GM12878 (cell line): ENCODE data around the gene CD84. TPM values are rescaled to one million over a fixed set of nuclear protein-coding genes. Genes with fewer than 3 reads are reported as not detected.
A peak's percentile ranks its signal among the peaks of the same experiment; 100 is the strongest.

Source experiments
- CREB1 ChIP-seq: IDR thresholded peaks from 2 replicates; pipeline ENCODE4 v1.6.1; 2012; ENCODE audit warnings: low read depth, mild to moderate bottlenecking, inconsistent platforms
- ETV6 ChIP-seq, 2 experiments: fragments of 450-650 bp in 1 of 2; IDR thresholded peaks in 1 of 2; conservative IDR thresholded peaks in 1 of 2; 2 replicates each; pipeline ENCODE4 v1.6.1; 2014; ENCODE audit warnings: antibody characterized with exemption in 1 of 2, borderline replicate concordance in 1 of 2, low read depth in 1 of 2, mild to moderate bottlenecking in 1 of 2, moderate library complexity in 1 of 2
- FOXK2 ChIP-seq: fragments of 450-650 bp; IDR thresholded peaks from 2 replicates; pipeline ENCODE4 v1.6.1; 2017; ENCODE audit warnings: mild to moderate bottlenecking, moderate library complexity
- GATAD2B ChIP-seq: fragments of 450-650 bp; conservative IDR thresholded peaks from 2 replicates; pipeline ENCODE4 v1.6.1; 2017; ENCODE audit warnings: low read depth, mild to moderate bottlenecking, moderate library complexity
- HCFC1 ChIP-seq: fragments of 150-350 bp; IDR thresholded peaks from 2 replicates; pipeline ENCODE4 v1.6.1; 2014; ENCODE audit warnings: low read length
- HDGF ChIP-seq: fragments of 450-650 bp; IDR thresholded peaks from 2 replicates; pipeline ENCODE4 v1.6.1; 2016; ENCODE audit warnings: antibody characterized with exemption
- KDM1A ChIP-seq: fragments of 200-600 bp; sonication (generic); IDR thresholded peaks from 2 replicates; pipeline ENCODE4 v1.6.1; 2016; ENCODE audit warnings: borderline replicate concordance
- MXI1 ChIP-seq: fragments of 150-350 bp; IDR thresholded peaks from 2 replicates; pipeline ENCODE4 v1.6.1; 2011; ENCODE audit warnings: low read depth, mild to moderate bottlenecking, inconsistent platforms, low read length, improper control_type of control experiment
- NBN ChIP-seq: fragments of 450-650 bp; IDR thresholded peaks from 2 replicates; pipeline ENCODE4 v1.6.1; 2016
- NFYB ChIP-seq: IDR thresholded peaks from 2 replicates; pipeline ENCODE4 v1.6.1; 2011; ENCODE audit warnings: low read depth, mild to moderate bottlenecking, low read length, improper control_type of control experiment, moderate library complexity; ENCODE audit not compliant: insufficient read depth
- SIN3A ChIP-seq: IDR thresholded peaks from 2 replicates; pipeline ENCODE4 v1.6.1; 2012; ENCODE audit warnings: low read depth, low read length, improper control_type of control experiment
- SMAD5 ChIP-seq: IDR thresholded peaks from 2 replicates; pipeline ENCODE4 v1.6.1; 2016; ENCODE audit warnings: antibody characterized with exemption, low read depth
- polyA plus RNA-seq, 11 experiments: library from polyadenylated mRNA; depleted of rRNA in 4 of 11; unstranded in 6 of 11; stranded (reverse) in 5 of 11; fragments of >200 nt; fragmentation: Nextera tagmentation in 4 of 11; fragmentation: Illumina TruSeq in 1 of 11; extraction: Ambion mirVana in 4 of 11; extraction: Trizol in 1 of 11; gene quantifications; 1 replicate in 1 of 11; 2 replicates in 10 of 11; pipeline versions ENCODE4 v1.2.1 to v1.2.3, GENCODE V29; 2011 to 2016; ENCODE audit warnings: inconsistent platforms in 2 of 11, missing spikeins in 2 of 11, low read depth in 1 of 11
- total RNA-seq, 4 experiments: library from RNA; depleted of rRNA in 3 of 4; stranded (reverse); fragments of >200 nt in 3 of 4; fragmentation: Illumina TruSeq in 1 of 4; extraction: Trizol in 1 of 4; gene quantifications; 2 replicates each; pipeline versions ENCODE4 v1.2.1 to v1.2.3, GENCODE V29; 2013 to 2021
- TF ChIP-seq, protein P1 (sequence below): fragments of 450-650 bp; IDR thresholded peaks from 2 replicates; pipeline ENCODE4 v1.6.1; 2017; ENCODE audit warnings: mild to moderate bottlenecking, moderate library complexity
- TF ChIP-seq, protein P2 (sequence below): fragments of 450-650 bp; formaldehyde crosslinking; IDR thresholded peaks from 2 replicates; pipeline ENCODE4 v1.4.0; 2022; ENCODE audit warnings: mild to moderate bottlenecking, moderate library complexity
- TF ChIP-seq, protein P3 (sequence below): fragments of 450-650 bp; IDR thresholded peaks from 2 replicates; pipeline ENCODE4 v1.6.1; 2016; ENCODE audit warnings: mild to moderate bottlenecking
- TF ChIP-seq, protein P4 (sequence below): fragments of 150-350 bp; IDR thresholded peaks from 2 replicates; pipeline ENCODE4 v1.6.1; 2014; ENCODE audit warnings: mild to moderate bottlenecking, low read depth, low read length
- TF ChIP-seq, protein P5 (sequence below): fragments of 450-650 bp; IDR thresholded peaks from 2 replicates; pipeline ENCODE4 v1.6.1; 2017; ENCODE audit warnings: low read depth, mild to moderate bottlenecking, moderate library complexity

Gene CD84
- total and polyA plus RNA-seq, 10 of the 15 experiments (the other 5 are each of a cell fraction or from before 2014, with no cell fraction given): 3.4 to 20.3 (median 11.7) TPM

DNA sequence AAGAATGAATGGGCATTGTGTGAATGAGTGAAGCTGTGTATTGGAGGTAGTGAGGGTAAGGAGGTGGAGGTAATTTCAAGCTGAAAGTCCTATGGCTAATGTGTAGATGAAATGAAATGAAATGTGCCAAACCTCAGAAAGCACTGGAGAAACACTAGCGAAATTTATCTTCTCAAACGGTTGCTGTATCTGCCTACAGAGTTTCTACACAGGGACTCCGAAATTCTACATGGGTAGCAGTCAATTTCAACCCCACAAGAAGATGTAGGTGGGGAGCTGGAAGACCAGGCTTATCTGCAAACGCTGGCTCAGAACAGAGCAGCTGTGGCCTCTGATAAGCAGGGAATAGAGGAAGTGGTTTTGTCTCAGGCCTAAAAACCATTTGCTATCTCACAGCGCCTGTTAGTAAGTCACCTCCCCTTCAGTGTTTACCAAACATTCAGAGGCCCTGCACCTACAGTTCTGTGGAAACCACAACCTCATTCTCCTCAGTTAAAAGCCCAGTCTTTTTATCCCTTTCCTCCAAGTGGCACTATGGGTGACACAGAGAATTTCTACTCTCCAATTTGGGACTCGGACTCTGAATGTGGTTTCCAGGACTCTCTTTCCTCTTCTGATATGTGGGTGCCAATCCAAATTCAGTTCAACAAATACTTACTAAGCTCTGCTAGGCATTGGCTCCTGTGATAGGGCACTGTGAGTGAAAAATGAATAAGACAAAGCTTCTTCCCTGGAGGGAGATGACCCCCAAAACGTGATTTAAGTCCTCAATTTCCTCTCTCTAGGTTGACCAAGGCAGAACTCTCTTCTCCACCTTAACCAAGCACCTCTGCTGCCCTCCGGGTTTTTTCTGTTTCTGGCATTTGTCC, 39.1 kb downstream of the CD84 start (continued):
- TF ChIP-seq, protein P1, sequence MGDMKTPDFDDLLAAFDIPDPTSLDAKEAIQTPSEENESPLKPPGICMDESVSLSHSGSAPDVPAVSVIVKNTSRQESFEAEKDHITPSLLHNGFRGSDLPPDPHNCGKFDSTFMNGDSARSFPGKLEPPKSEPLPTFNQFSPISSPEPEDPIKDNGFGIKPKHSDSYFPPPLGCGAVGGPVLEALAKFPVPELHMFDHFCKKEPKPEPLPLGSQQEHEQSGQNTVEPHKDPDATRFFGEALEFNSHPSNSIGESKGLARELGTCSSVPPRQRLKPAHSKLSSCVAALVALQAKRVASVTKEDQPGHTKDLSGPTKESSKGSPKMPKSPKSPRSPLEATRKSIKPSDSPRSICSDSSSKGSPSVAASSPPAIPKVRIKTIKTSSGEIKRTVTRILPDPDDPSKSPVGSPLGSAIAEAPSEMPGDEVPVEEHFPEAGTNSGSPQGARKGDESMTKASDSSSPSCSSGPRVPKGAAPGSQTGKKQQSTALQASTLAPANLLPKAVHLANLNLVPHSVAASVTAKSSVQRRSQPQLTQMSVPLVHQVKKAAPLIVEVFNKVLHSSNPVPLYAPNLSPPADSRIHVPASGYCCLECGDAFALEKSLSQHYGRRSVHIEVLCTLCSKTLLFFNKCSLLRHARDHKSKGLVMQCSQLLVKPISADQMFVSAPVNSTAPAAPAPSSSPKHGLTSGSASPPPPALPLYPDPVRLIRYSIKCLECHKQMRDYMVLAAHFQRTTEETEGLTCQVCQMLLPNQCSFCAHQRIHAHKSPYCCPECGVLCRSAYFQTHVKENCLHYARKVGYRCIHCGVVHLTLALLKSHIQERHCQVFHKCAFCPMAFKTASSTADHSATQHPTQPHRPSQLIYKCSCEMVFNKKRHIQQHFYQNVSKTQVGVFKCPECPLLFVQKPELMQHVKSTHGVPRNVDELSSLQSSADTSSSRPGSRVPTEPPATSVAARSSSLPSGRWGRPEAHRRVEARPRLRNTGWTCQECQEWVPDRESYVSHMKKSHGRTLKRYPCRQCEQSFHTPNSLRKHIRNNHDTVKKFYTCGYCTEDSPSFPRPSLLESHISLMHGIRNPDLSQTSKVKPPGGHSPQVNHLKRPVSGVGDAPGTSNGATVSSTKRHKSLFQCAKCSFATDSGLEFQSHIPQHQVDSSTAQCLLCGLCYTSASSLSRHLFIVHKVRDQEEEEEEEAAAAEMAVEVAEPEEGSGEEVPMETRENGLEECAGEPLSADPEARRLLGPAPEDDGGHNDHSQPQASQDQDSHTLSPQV: 0 out of 2 replicates have a peak, but pooled peaks have one; percentile 64
- TF ChIP-seq NFYB: peak; percentile 76
- TF ChIP-seq FOXK2: no peak
- no peak for TF ChIP-seq CREB1
- TF ChIP-seq SMAD5: peak; percentile 67; the same call in 1 of the 2 replicates
- peak; percentile 70; the same call in 1 of the 2 replicates for TF ChIP-seq GATAD2B
- peak in 1 of 2 experiments; percentile 61; a peak in 1 of 4 replicates for TF ChIP-seq ETV6 (conservative IDR thresholded peaks at IDR 0.05 in 1 of 2, IDR thresholded peaks at IDR 0.05 in 1 of 2; ENCODE audit: borderline replicate concordance in 1 of 2, low read depth in 1 of 2)
- TF ChIP-seq, protein P2, sequence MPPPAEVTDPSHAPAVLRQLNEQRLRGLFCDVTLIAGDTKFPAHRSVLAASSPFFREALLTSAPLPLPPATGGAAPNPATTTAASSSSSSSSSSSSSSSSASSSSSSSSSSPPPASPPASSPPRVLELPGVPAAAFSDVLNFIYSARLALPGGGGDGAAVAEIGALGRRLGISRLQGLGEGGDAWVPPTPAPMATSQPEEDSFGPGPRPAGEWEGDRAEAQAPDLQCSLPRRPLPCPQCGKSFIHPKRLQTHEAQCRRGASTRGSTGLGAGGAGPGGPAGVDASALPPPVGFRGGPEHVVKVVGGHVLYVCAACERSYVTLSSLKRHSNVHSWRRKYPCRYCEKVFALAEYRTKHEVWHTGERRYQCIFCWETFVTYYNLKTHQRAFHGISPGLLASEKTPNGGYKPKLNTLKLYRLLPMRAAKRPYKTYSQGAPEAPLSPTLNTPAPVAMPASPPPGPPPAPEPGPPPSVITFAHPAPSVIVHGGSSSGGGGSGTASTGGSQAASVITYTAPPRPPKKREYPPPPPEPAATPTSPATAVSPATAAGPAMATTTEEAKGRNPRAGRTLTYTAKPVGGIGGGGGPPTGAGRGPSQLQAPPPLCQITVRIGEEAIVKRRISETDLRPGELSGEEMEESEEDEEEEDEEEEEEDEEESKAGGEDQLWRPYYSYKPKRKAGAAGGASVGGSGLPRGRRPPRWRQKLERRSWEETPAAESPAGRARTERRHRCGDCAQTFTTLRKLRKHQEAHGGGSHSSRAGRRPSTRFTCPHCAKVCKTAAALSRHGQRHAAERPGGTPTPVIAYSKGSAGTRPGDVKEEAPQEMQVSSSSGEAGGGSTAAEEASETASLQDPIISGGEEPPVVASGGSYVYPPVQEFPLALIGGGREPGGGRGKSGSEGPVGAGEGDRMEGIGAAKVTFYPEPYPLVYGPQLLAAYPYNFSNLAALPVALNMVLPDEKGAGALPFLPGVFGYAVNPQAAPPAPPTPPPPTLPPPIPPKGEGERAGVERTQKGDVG (CRISPR knock-in tag): no peak
- 0 out of 2 replicates have a peak, but pooled peaks have one; percentile 3 for TF ChIP-seq MXI1
- 0 out of 2 replicates have a peak, but pooled peaks have one; percentile 55 for TF ChIP-seq HDGF
- TF ChIP-seq, protein P3, sequence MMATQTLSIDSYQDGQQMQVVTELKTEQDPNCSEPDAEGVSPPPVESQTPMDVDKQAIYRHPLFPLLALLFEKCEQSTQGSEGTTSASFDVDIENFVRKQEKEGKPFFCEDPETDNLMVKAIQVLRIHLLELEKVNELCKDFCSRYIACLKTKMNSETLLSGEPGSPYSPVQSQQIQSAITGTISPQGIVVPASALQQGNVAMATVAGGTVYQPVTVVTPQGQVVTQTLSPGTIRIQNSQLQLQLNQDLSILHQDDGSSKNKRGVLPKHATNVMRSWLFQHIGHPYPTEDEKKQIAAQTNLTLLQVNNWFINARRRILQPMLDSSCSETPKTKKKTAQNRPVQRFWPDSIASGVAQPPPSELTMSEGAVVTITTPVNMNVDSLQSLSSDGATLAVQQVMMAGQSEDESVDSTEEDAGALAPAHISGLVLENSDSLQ: peak; percentile 65; the same call in 1 of the 2 replicates
- TF ChIP-seq KDM1A: no peak
- no peak for TF ChIP-seq HCFC1
- peak; percentile 51; the same call in 1 of the 2 replicates for TF ChIP-seq SIN3A
- peak; percentile 86 for TF ChIP-seq NBN
- TF ChIP-seq, protein P4, sequence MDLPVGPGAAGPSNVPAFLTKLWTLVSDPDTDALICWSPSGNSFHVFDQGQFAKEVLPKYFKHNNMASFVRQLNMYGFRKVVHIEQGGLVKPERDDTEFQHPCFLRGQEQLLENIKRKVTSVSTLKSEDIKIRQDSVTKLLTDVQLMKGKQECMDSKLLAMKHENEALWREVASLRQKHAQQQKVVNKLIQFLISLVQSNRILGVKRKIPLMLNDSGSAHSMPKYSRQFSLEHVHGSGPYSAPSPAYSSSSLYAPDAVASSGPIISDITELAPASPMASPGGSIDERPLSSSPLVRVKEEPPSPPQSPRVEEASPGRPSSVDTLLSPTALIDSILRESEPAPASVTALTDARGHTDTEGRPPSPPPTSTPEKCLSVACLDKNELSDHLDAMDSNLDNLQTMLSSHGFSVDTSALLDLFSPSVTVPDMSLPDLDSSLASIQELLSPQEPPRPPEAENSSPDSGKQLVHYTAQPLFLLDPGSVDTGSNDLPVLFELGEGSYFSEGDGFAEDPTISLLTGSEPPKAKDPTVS: no peak
- TF ChIP-seq, protein P5, sequence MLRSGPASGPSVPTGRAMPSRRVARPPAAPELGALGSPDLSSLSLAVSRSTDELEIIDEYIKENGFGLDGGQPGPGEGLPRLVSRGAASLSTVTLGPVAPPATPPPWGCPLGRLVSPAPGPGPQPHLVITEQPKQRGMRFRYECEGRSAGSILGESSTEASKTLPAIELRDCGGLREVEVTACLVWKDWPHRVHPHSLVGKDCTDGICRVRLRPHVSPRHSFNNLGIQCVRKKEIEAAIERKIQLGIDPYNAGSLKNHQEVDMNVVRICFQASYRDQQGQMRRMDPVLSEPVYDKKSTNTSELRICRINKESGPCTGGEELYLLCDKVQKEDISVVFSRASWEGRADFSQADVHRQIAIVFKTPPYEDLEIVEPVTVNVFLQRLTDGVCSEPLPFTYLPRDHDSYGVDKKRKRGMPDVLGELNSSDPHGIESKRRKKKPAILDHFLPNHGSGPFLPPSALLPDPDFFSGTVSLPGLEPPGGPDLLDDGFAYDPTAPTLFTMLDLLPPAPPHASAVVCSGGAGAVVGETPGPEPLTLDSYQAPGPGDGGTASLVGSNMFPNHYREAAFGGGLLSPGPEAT: peak; percentile 85
